ENCODE measurements around the gene SBF1. TPM values are rescaled to one million over a fixed set of nuclear protein-coding genes. Genes with fewer than 3 reads are reported as not detected.

SBF1 gene
- total and polyA plus RNA-seq, 9 donors, result 1.9 to 86.0 (median 58.7) TPM

GRCh38 chr22:50443197-50443596 lies 31.6 kb downstream of the SBF1 start:
- Histone ChIP-seq H3K4me3 (no peak overlapping the region), H3K4me1 (ENCODE audit: insufficient read depth) (peaks cover 9% of the 10 kb centered on the region), H3K27ac (peak overlapping the region in 1 of 2 donors; percentile 15), H3K27me3 (no peaks in the 10 kb centered on the region), H3K36me3 (no peaks in the 10 kb centered on the region), H3K9me3 (no peaks in the 10 kb centered on the region)
- DNase-seq, result peak in 2 of 5 donors; percentile 15 to 26
- TF ChIP-seq EP300 (IDR thresholded peaks at IDR 0.05) (no peak), CTCF (IDR thresholded peaks at IDR 0.05) (no peak), POLR2A (IDR thresholded peaks at IDR 0.05) (no peak)
- 80 to 84% (median 83%) methylated on average over 15 of the region's 15 CpGs for WGBS, 3 donors
- intact Hi-C loops (cut with DNase I), result no loop called here

GRCh38 chr22:50441428-50441993 lies 33.3 kb downstream of the SBF1 start:
- WGBS, 3 donors, result 82 to 85% (median 83%) methylated on average over 17 of the region's 17 CpGs
- Histone ChIP-seq H3K36me3 (no peaks in the 10 kb centered on the region), H3K4me3 (no peak overlapping the region), H3K27ac (no peak overlapping the region), H3K4me1 (ENCODE audit: insufficient read depth) (peaks cover 9% of the 10 kb centered on the region), H3K27me3 (no peaks in the 10 kb centered on the region), H3K9me3 (no peaks in the 10 kb centered on the region)
- intact Hi-C loops (cut with DNase I), result no loop called here
- DNase-seq, result peak in 2 of 5 donors; percentile 26 to 37
- TF ChIP-seq CTCF (IDR thresholded peaks at IDR 0.05), result no peak
- no peak for TF ChIP-seq POLR2A (IDR thresholded peaks at IDR 0.05)
- no peak for TF ChIP-seq EP300 (IDR thresholded peaks at IDR 0.05)

GRCh38 chr22:50440544-50441249 lies 34.1 kb downstream of the SBF1 start:
- H3K27ac ChIP-seq, result no peak overlapping the region
- intact Hi-C loops (cut with DNase I), result no loop called here
- peak in 2 of 5 donors; percentile 29 to 37 for DNase-seq

GRCh38 chr22:50439871-50440331 lies 34.9 kb downstream of the SBF1 start:
- Histone ChIP-seq H3K9me3 (no peaks in the 10 kb centered on the region), H3K4me3 (no peak overlapping the region), H3K27me3 (no peaks in the 10 kb centered on the region), H3K27ac (no peak overlapping the region), H3K4me1 (ENCODE audit: insufficient read depth) (peaks cover 9% of the 10 kb centered on the region), H3K36me3 (no peaks in the 10 kb centered on the region)
- DNase-seq, result peak in 1 of 5 donors; percentile 32
- intact Hi-C loops (cut with DNase I), result no loop called here
- WGBS, 3 donors, result 72 to 75% (median 73%) methylated on average over 8 to 10 of the region's 10 CpGs
- TF ChIP-seq POLR2A (IDR thresholded peaks at IDR 0.05) (no peak), EP300 (IDR thresholded peaks at IDR 0.05) (no peak), CTCF (IDR thresholded peaks at IDR 0.05) (no peak)

More at GRCh38 chr22:50440544-50441249, 34.1 kb downstream of the SBF1 start:
- WGBS, 3 donors, result 81 to 86% (median 84%) methylated on average over 25 to 26 of the region's 26 CpGs
- no peaks in the 10 kb centered on the region for H3K36me3 ChIP-seq
- H3K4me3 ChIP-seq, result no peak overlapping the region
- H3K4me1 ChIP-seq (ENCODE audit: insufficient read depth), result peaks cover 9% of the 10 kb centered on the region
- H3K27me3 ChIP-seq, result no peaks in the 10 kb centered on the region
- TF ChIP-seq CTCF (IDR thresholded peaks at IDR 0.05) (no peak), POLR2A (IDR thresholded peaks at IDR 0.05) (no peak), EP300 (IDR thresholded peaks at IDR 0.05) (no peak)
- no peaks in the 10 kb centered on the region for H3K9me3 ChIP-seq

All from ovary (tissue), 9 donors.